ENCODE data around the gene DNAH8.

The DNAH8 gene

GRCh38 chr6:39018103-39018502 is 303.0 kb downstream of the DNAH8 start:
- Histone ChIP-seq H3K4me3 (ENCODE audit: low read depth, low read length) (no peak overlapping the region), H3K27ac (ENCODE audit: low read depth, low read length) (no peak overlapping the region), H3K4me1 (ENCODE audit: control insufficient read depth, insufficient read depth, low read length) (peaks cover 7% of the 10 kb centered on the region), H3K9me3 (ENCODE audit: control insufficient read depth, insufficient read depth, low read length) (no peaks in the 10 kb centered on the region), H3K36me3 (ENCODE audit: control insufficient read depth, insufficient read depth, low read length) (no peaks in the 10 kb centered on the region), H3K27me3 (ENCODE audit: control insufficient read depth, insufficient read depth, low read length) (no peaks in the 10 kb centered on the region), H3K9ac (ENCODE audit: low read depth, low read length) (no peak overlapping the region)

- Histone ChIP-seq H3K9ac (ENCODE audit: low read depth, low read length) (no peak overlapping the region), H3K9me3 (ENCODE audit: control insufficient read depth, insufficient read depth, low read length) (no peaks in the 10 kb centered on the region)
These were observed 305.0 kb downstream of the DNAH8 start for GRCh38 chr6:39020136-39020535.

GRCh38 chr6:39021041-39021440 is 305.9 kb downstream of the DNAH8 start:
- H3K9ac ChIP-seq (ENCODE audit: low read depth, low read length) = no peak overlapping the region
- H3K27me3 ChIP-seq (ENCODE audit: control insufficient read depth, insufficient read depth, low read length) = no peaks in the 10 kb centered on the region
- H3K9me3 ChIP-seq (ENCODE audit: control insufficient read depth, insufficient read depth, low read length) = no peaks in the 10 kb centered on the region
- peaks cover 7% of the 10 kb centered on the region for H3K4me1 ChIP-seq (ENCODE audit: control insufficient read depth, insufficient read depth, low read length)
- no peak overlapping the region for H3K27ac ChIP-seq (ENCODE audit: low read depth, low read length)
- no peaks in the 10 kb centered on the region for H3K36me3 ChIP-seq (ENCODE audit: control insufficient read depth, insufficient read depth, low read length)
- no peak overlapping the region for H3K4me3 ChIP-seq (ENCODE audit: low read depth, low read length)

More at GRCh38 chr6:39020136-39020535, 305.0 kb downstream of the DNAH8 start:
- Histone ChIP-seq H3K27ac (ENCODE audit: low read depth, low read length) (no peak overlapping the region), H3K36me3 (ENCODE audit: control insufficient read depth, insufficient read depth, low read length) (no peaks in the 10 kb centered on the region), H3K27me3 (ENCODE audit: control insufficient read depth, insufficient read depth, low read length) (no peaks in the 10 kb centered on the region), H3K4me1 (ENCODE audit: control insufficient read depth, insufficient read depth, low read length) (peaks cover 7% of the 10 kb centered on the region), H3K4me3 (ENCODE audit: low read depth, low read length) (no peak overlapping the region)

- Histone ChIP-seq H3K4me3 (ENCODE audit: low read depth, low read length) (no peak overlapping the region), H3K36me3 (ENCODE audit: control insufficient read depth, insufficient read depth, low read length) (no peaks in the 10 kb centered on the region), H3K27ac (ENCODE audit: low read depth, low read length) (no peak overlapping the region), H3K4me1 (ENCODE audit: control insufficient read depth, insufficient read depth, low read length) (peaks cover 10% of the 10 kb centered on the region), H3K9me3 (ENCODE audit: control insufficient read depth, insufficient read depth, low read length) (no peaks in the 10 kb centered on the region), H3K27me3 (ENCODE audit: control insufficient read depth, insufficient read depth, low read length) (no peaks in the 10 kb centered on the region), H3K9ac (ENCODE audit: low read depth, low read length) (no peak overlapping the region)
These were observed 306.7 kb downstream of the DNAH8 start for GRCh38 chr6:39021779-39022178.

- Histone ChIP-seq H3K4me3 (ENCODE audit: low read depth, low read length) (no peak overlapping the region), H3K27ac (ENCODE audit: low read depth, low read length) (no peak overlapping the region), H3K9me3 (ENCODE audit: control insufficient read depth, insufficient read depth, low read length) (no peaks in the 10 kb centered on the region), H3K4me1 (ENCODE audit: control insufficient read depth, insufficient read depth, low read length) (peaks cover 9% of the 10 kb centered on the region), H3K27me3 (ENCODE audit: control insufficient read depth, insufficient read depth, low read length) (no peaks in the 10 kb centered on the region), H3K36me3 (ENCODE audit: control insufficient read depth, insufficient read depth, low read length) (no peaks in the 10 kb centered on the region), H3K9ac (ENCODE audit: low read depth, low read length) (no peak overlapping the region)
These were observed 311.1 kb downstream of the DNAH8 start for GRCh38 chr6:39026175-39026574.

- Histone ChIP-seq H3K4me3 (ENCODE audit: low read depth, low read length) (no peak overlapping the region), H3K9me3 (ENCODE audit: control insufficient read depth, insufficient read depth, low read length) (no peaks in the 10 kb centered on the region), H3K9ac (ENCODE audit: low read depth, low read length) (no peak overlapping the region), H3K27me3 (ENCODE audit: control insufficient read depth, insufficient read depth, low read length) (no peaks in the 10 kb centered on the region; the same call in 1 of the 2 replicates), H3K4me1 (ENCODE audit: control insufficient read depth, insufficient read depth, low read length) (peaks cover 3% of the 10 kb centered on the region; the same call in 1 of the 2 replicates), H3K27ac (ENCODE audit: low read depth, low read length) (no peak overlapping the region), H3K36me3 (ENCODE audit: control insufficient read depth, insufficient read depth, low read length) (no peaks in the 10 kb centered on the region)
These were observed 314.3 kb downstream of the DNAH8 start for GRCh38 chr6:39029156-39030011.

GRCh38 chr6:39035681-39036080 is 320.6 kb downstream of the DNAH8 start:
- Histone ChIP-seq H3K9ac (ENCODE audit: low read depth, low read length) (no peak overlapping the region), H3K27me3 (ENCODE audit: control insufficient read depth, insufficient read depth, low read length) (peaks cover 3% of the 10 kb centered on the region; the same call in 1 of the 2 replicates), H3K4me3 (ENCODE audit: low read depth, low read length) (no peak overlapping the region), H3K36me3 (ENCODE audit: control insufficient read depth, insufficient read depth, low read length) (no peaks in the 10 kb centered on the region), H3K27ac (ENCODE audit: low read depth, low read length) (no peak overlapping the region), H3K4me1 (ENCODE audit: control insufficient read depth, insufficient read depth, low read length) (no peaks in the 10 kb centered on the region), H3K9me3 (ENCODE audit: control insufficient read depth, insufficient read depth, low read length) (no peaks in the 10 kb centered on the region)

- Histone ChIP-seq H3K27ac (ENCODE audit: low read depth, low read length) (no peak overlapping the region), H3K27me3 (ENCODE audit: control insufficient read depth, insufficient read depth, low read length) (peaks cover 3% of the 10 kb centered on the region; the same call in 1 of the 2 replicates), H3K4me3 (ENCODE audit: low read depth, low read length) (no peak overlapping the region)
These were observed 322.0 kb downstream of the DNAH8 start for GRCh38 chr6:39037082-39037508.

GRCh38 chr6:39037707-39038106 is 322.6 kb downstream of the DNAH8 start:
- H3K27me3 ChIP-seq (ENCODE audit: control insufficient read depth, insufficient read depth, low read length) = peaks cover 3% of the 10 kb centered on the region; the same call in 1 of the 2 replicates
- H3K27ac ChIP-seq (ENCODE audit: low read depth, low read length) = no peak overlapping the region
- no peaks in the 10 kb centered on the region for H3K4me1 ChIP-seq (ENCODE audit: control insufficient read depth, insufficient read depth, low read length)
- H3K4me3 ChIP-seq (ENCODE audit: low read depth, low read length) = no peak overlapping the region
- no peak overlapping the region for H3K9ac ChIP-seq (ENCODE audit: low read depth, low read length)
- H3K36me3 ChIP-seq (ENCODE audit: control insufficient read depth, insufficient read depth, low read length) = no peaks in the 10 kb centered on the region
- H3K9me3 ChIP-seq (ENCODE audit: control insufficient read depth, insufficient read depth, low read length) = no peaks in the 10 kb centered on the region

More at GRCh38 chr6:39037082-39037508, 322.0 kb downstream of the DNAH8 start:
- no peak overlapping the region for H3K9ac ChIP-seq (ENCODE audit: low read depth, low read length)
- no peaks in the 10 kb centered on the region for H3K4me1 ChIP-seq (ENCODE audit: control insufficient read depth, insufficient read depth, low read length)
- H3K9me3 ChIP-seq (ENCODE audit: control insufficient read depth, insufficient read depth, low read length) = no peaks in the 10 kb centered on the region
- H3K36me3 ChIP-seq (ENCODE audit: control insufficient read depth, insufficient read depth, low read length) = no peaks in the 10 kb centered on the region

- no peak overlapping the region for H3K4me3 ChIP-seq (ENCODE audit: low read depth, low read length)
- H3K9me3 ChIP-seq (ENCODE audit: control insufficient read depth, insufficient read depth, low read length) = no peaks in the 10 kb centered on the region
- no peaks in the 10 kb centered on the region for H3K36me3 ChIP-seq (ENCODE audit: control insufficient read depth, insufficient read depth, low read length)
- no peak overlapping the region for H3K9ac ChIP-seq (ENCODE audit: low read depth, low read length)
- peaks cover 6% of the 10 kb centered on the region; the same call in 1 of the 2 replicates for H3K27me3 ChIP-seq (ENCODE audit: control insufficient read depth, insufficient read depth, low read length)
- H3K4me1 ChIP-seq (ENCODE audit: control insufficient read depth, insufficient read depth, low read length) = no peaks in the 10 kb centered on the region
- no peak overlapping the region for H3K27ac ChIP-seq (ENCODE audit: low read depth, low read length)
These were observed 325.1 kb downstream of the DNAH8 start for GRCh38 chr6:39040080-39040673.

- no peaks in the 10 kb centered on the region for H3K36me3 ChIP-seq (ENCODE audit: control insufficient read depth, insufficient read depth, low read length)
- H3K4me1 ChIP-seq (ENCODE audit: control insufficient read depth, insufficient read depth, low read length) = no peaks in the 10 kb centered on the region
- H3K27me3 ChIP-seq (ENCODE audit: control insufficient read depth, insufficient read depth, low read length) = peaks cover 11% of the 10 kb centered on the region; the same call in 1 of the 2 replicates
- H3K9ac ChIP-seq (ENCODE audit: low read depth, low read length) = no peak overlapping the region
- H3K27ac ChIP-seq (ENCODE audit: low read depth, low read length) = no peak overlapping the region
- no peaks in the 10 kb centered on the region for H3K9me3 ChIP-seq (ENCODE audit: control insufficient read depth, insufficient read depth, low read length)
- no peak overlapping the region for H3K4me3 ChIP-seq (ENCODE audit: low read depth, low read length)
These were observed 326.0 kb downstream of the DNAH8 start for GRCh38 chr6:39041072-39041471.
